DOHH2 (cell line): Measurements from ENCODE around the gene DCPS.

Experiments used
- H3F3A ChIP-seq: fragments of 200-600 bp; sonication (generic), shearing (Covaris generic); 2 replicates; pipeline ENCODE4 v1.6.0; 2016; ENCODE audit warnings: antibody characterized with exemption, mild to moderate bottlenecking; ENCODE audit not compliant: control insufficient read depth, insufficient read depth
- H3K27ac ChIP-seq: fragments of 200-600 bp; sonication (generic); 2 replicates; pipeline ENCODE4 v1.5.1; 2014; ENCODE audit warnings: low read depth, mild to moderate bottlenecking, low read length, moderate library complexity
- H3K27me3 ChIP-seq: fragments of 200-600 bp; sonication (generic); 2 replicates; pipeline ENCODE4 v1.6.1; 2014; ENCODE audit warnings: mild to moderate bottlenecking, low read length, mixed read lengths; ENCODE audit not compliant: control insufficient read depth
- H3K36me3 ChIP-seq: fragments of 200-600 bp; sonication (generic); 2 replicates; pipeline ENCODE4 v1.6.1; 2014; ENCODE audit warnings: mild to moderate bottlenecking, low read length, moderate library complexity, mixed read lengths; ENCODE audit not compliant: control insufficient read depth
- H3K4me1 ChIP-seq: fragments of 200-600 bp; sonication (generic); 2 replicates; pipeline ENCODE4 v1.6.1; 2014; ENCODE audit warnings: mild to moderate bottlenecking, low read length, mixed read lengths; ENCODE audit not compliant: control insufficient read depth
- H3K4me2 ChIP-seq: fragments of 200-600 bp; sonication (generic); 2 replicates; pipeline ENCODE4 v1.6.0; 2014; ENCODE audit warnings: mild to moderate bottlenecking, low read length, moderate library complexity
- H3K4me3 ChIP-seq: fragments of 200-600 bp; sonication (generic); 2 replicates; pipeline ENCODE4 v1.5.1; 2014; ENCODE audit warnings: mild to moderate bottlenecking, low read length, mixed read lengths
- H3K79me2 ChIP-seq: fragments of 200-600 bp; sonication (generic); 2 replicates; pipeline ENCODE4 v1.6.1; 2014; ENCODE audit warnings: mild to moderate bottlenecking, low read length, mixed read lengths; ENCODE audit not compliant: control insufficient read depth
- H3K9me2 ChIP-seq: fragments of 200-600 bp; sonication (generic); replicated peaks from 2 replicates; pipeline ENCODE4 v1.6.1; 2014; ENCODE audit warnings: mild to moderate bottlenecking, low read length, mixed read lengths; ENCODE audit not compliant: control insufficient read depth
- H3K9me3 ChIP-seq: fragments of 200-600 bp; sonication (generic); 2 replicates; pipeline ENCODE4 v1.6.1; 2014; ENCODE audit warnings: antibody characterized with exemption, low read length, mixed read lengths; ENCODE audit not compliant: control insufficient read depth, insufficient read depth
- H4K20me1 ChIP-seq: fragments of 200-600 bp; sonication (generic); 2 replicates; pipeline ENCODE4 v1.6.0; 2014; ENCODE audit warnings: low read depth, mild to moderate bottlenecking, antibody characterized with exemption, low read length, moderate library complexity; ENCODE audit not compliant: control insufficient read depth, insufficient read depth
- EZH2phosphoT487 ChIP-seq: fragments of 200-600 bp; sonication (generic); IDR thresholded peaks from 2 replicates; pipeline ENCODE4 v1.6.1; 2017; ENCODE audit warnings: borderline replicate concordance, mild to moderate bottlenecking, antibody characterized with exemption, low read length, moderate library complexity, mixed read lengths
- TF ChIP-seq, protein P1 (sequence below): fragments of 200-600 bp; sonication (generic); IDR thresholded peaks from one replicate; pipeline ENCODE4 v1.5.1; 2014; ENCODE audit warnings: antibody characterized with exemption, mild to moderate bottlenecking, low read depth, low read length; ENCODE audit not compliant: poor library complexity, severe bottlenecking

The DCPS gene

GRCh38 chr11:126347751-126348668, 44.1 kb downstream of the DCPS start:
- Histone ChIP-seq H3K9me2 (no peaks in the 10 kb centered on the region), H4K20me1 (no peaks in the 10 kb centered on the region), H3K4me1 (peaks cover 10% of the 10 kb centered on the region), H3K36me3 (peaks cover 34% of the 10 kb centered on the region), H3K79me2 (peaks cover 25% of the 10 kb centered on the region), H3K27me3 (no peaks in the 10 kb centered on the region), H3F3A (peaks cover 4% of the 10 kb centered on the region; the same call in 1 of the 2 replicates), H3K4me2 (no peak overlapping the region), H3K9me3 (no peaks in the 10 kb centered on the region), H3K4me3 (no peak overlapping the region), H3K27ac (no peak overlapping the region)
- no peak for TF ChIP-seq EZH2phosphoT487
- TF ChIP-seq, protein P1, sequence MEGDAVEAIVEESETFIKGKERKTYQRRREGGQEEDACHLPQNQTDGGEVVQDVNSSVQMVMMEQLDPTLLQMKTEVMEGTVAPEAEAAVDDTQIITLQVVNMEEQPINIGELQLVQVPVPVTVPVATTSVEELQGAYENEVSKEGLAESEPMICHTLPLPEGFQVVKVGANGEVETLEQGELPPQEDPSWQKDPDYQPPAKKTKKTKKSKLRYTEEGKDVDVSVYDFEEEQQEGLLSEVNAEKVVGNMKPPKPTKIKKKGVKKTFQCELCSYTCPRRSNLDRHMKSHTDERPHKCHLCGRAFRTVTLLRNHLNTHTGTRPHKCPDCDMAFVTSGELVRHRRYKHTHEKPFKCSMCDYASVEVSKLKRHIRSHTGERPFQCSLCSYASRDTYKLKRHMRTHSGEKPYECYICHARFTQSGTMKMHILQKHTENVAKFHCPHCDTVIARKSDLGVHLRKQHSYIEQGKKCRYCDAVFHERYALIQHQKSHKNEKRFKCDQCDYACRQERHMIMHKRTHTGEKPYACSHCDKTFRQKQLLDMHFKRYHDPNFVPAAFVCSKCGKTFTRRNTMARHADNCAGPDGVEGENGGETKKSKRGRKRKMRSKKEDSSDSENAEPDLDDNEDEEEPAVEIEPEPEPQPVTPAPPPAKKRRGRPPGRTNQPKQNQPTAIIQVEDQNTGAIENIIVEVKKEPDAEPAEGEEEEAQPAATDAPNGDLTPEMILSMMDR, result no peak

DNA sequence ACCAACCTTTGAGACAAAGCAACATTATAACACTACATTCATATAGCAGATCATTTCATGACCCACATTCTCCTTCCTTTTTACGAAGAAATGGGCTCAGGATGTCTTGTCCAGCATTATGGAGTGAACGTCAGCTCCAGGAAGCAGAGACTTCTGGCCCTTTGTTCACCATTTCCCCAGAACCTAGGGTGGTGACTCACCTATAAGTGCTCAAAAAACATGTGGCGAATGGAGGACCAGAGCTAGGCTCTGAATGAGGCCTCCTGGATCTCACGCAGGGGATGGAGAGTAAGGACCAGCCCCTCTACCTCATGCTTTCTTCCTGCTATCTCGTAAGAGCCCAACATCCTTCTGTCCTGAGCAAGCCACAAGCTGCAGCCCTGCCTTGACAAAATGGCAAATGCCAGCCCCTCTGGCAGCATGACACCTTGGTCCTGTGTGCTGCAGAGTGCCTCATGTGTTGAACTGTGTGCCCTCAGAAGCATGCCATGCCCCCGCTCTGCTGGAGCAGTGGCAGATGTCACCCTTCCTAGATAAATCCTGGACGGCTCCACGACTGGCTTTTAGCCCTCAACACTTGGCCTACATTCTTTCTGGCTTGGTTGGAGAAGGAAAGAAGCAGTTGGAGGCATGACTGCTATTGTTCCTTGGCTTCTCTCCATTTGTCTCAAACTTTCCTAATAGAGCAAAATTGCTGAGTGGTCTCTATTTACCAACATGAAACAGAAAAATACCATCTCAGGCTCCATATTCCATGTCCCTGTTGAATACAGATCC, 45.1 kb downstream of the DCPS start:
- Histone ChIP-seq H3K9me3 (no peaks in the 10 kb centered on the region), H3F3A (peaks cover 4% of the 10 kb centered on the region; the same call in 1 of the 2 replicates), H3K36me3 (peaks cover 28% of the 10 kb centered on the region), H3K9me2 (no peaks in the 10 kb centered on the region), H3K4me2 (no peak overlapping the region), H3K27me3 (no peaks in the 10 kb centered on the region), H3K4me1 (peaks cover 19% of the 10 kb centered on the region), H4K20me1 (no peaks in the 10 kb centered on the region), H3K27ac (no peak overlapping the region), H3K4me3 (no peak overlapping the region), H3K79me2 (peaks cover 35% of the 10 kb centered on the region)
- TF ChIP-seq EZH2phosphoT487, result no peak
- TF ChIP-seq, protein P1, result no peak

DNA sequence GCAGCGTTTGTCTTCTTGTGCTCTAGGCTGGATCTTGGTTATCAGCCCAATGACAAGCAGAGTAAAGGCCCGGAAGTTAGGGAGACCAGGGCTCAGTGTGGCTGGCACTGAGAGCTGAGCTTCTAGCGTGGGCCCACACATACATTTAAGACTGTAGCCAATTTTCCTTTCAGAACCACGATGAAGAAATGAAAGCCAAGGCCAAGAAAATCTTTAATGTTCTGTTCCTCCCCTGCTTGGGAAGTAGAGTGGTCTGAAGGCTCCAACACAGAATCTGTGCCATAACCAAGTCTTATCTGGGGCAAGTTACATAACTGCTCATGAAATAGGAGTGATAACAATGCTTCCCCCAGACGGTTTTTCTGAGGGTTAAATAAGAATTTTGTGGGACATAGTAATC, 47.0 kb downstream of the DCPS start:
- H3K4me2 ChIP-seq, result no peak overlapping the region
- H3K27me3 ChIP-seq, result no peaks in the 10 kb centered on the region
- H3K4me3 ChIP-seq, result no peak overlapping the region
- no peaks in the 10 kb centered on the region for H4K20me1 ChIP-seq
- H3K36me3 ChIP-seq, result peaks cover 27% of the 10 kb centered on the region
- H3K27ac ChIP-seq, result no peak overlapping the region
- H3K9me3 ChIP-seq, result no peaks in the 10 kb centered on the region
- no peak for TF ChIP-seq EZH2phosphoT487
- TF ChIP-seq, protein P1, result no peak
- peaks cover 4% of the 10 kb centered on the region; the same call in 1 of the 2 replicates for H3F3A ChIP-seq
- H3K79me2 ChIP-seq, result peaks cover 46% of the 10 kb centered on the region
- peaks cover 25% of the 10 kb centered on the region for H3K4me1 ChIP-seq
- no peaks in the 10 kb centered on the region for H3K9me2 ChIP-seq
